Measurements from ENCODE around the gene ULK1. TPM values are rescaled to one million over a fixed set of nuclear protein-coding genes. Genes with fewer than 3 reads are reported as not detected.

ULK1 gene
- total and polyA plus RNA-seq, 2 experiments from 2014 or later: 8.4 to 33.8 TPM

DNA sequence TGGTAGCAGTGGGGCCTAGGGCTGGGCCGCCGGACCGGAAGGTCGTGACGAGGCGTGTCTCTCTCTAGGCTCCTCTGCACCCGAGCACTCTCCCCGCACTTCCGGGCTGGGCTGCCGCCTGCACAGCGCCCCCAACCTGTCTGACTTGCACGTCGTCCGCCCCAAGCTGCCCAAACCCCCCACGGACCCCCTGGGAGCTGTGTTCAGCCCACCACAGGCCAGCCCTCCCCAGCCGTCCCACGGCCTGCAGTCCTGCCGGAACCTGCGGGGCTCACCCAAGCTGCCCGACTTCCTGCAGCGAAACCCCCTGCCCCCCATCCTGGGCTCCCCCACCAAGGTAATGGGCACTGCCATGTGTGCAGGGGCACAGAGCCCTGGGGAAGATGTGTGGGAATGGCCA is 21.4 kb downstream of the ULK1 start:
- Histone ChIP-seq H3K4me2 (no peak overlapping the region), H3K27me3 (ENCODE audit: insufficient read depth) (no peaks in the 10 kb centered on the region), H3K36me3 (ENCODE audit: insufficient read depth) (no peaks in the 10 kb centered on the region), H2AFZ (no peak overlapping the region), H3K9me2 (ENCODE audit: insufficient read depth) (no peaks in the 10 kb centered on the region), H4K20me1 (replicated peaks; ENCODE audit: insufficient read depth) (no peaks in the 10 kb centered on the region), H3K27ac (ENCODE audit: low read depth) (no peak overlapping the region), H3K4me3 (no peak overlapping the region), H3K79me2 (replicated peaks; ENCODE audit: insufficient read depth) (no peaks in the 10 kb centered on the region), H3F3A (replicated peaks; ENCODE audit: low read depth) (0 out of 2 replicates have a peak, but pooled peaks cover 2% of the 10 kb centered on the region), H3K4me1 (ENCODE audit: insufficient read depth) (no peaks in the 10 kb centered on the region)
- Mint-ChIP-seq H3K36me3 (ENCODE audit: low read depth) (peaks cover 29% of the 10 kb centered on the region), H3K9me3 (no peaks in the 10 kb centered on the region), H3K27ac (no peak overlapping the region), H3K4me3 (no peak overlapping the region), H3K27me3 (ENCODE audit: insufficient read depth, low read depth, poor library complexity) (peaks cover 8% of the 10 kb centered on the region), H3K4me1 (no peaks in the 10 kb centered on the region; the same call in 1 of the 3 replicates)
- DNase-seq (ENCODE audit: low spot score) (no peak), ATAC-seq (peak; percentile 21)
- peak; percentile 18 to 47; a peak in 2 of 4 replicates for TF ChIP-seq CTCF (conservative IDR thresholded peaks at IDR 0.05; ENCODE audit: low read depth in 2 of 2)
- TF ChIP-seq, protein P1, sequence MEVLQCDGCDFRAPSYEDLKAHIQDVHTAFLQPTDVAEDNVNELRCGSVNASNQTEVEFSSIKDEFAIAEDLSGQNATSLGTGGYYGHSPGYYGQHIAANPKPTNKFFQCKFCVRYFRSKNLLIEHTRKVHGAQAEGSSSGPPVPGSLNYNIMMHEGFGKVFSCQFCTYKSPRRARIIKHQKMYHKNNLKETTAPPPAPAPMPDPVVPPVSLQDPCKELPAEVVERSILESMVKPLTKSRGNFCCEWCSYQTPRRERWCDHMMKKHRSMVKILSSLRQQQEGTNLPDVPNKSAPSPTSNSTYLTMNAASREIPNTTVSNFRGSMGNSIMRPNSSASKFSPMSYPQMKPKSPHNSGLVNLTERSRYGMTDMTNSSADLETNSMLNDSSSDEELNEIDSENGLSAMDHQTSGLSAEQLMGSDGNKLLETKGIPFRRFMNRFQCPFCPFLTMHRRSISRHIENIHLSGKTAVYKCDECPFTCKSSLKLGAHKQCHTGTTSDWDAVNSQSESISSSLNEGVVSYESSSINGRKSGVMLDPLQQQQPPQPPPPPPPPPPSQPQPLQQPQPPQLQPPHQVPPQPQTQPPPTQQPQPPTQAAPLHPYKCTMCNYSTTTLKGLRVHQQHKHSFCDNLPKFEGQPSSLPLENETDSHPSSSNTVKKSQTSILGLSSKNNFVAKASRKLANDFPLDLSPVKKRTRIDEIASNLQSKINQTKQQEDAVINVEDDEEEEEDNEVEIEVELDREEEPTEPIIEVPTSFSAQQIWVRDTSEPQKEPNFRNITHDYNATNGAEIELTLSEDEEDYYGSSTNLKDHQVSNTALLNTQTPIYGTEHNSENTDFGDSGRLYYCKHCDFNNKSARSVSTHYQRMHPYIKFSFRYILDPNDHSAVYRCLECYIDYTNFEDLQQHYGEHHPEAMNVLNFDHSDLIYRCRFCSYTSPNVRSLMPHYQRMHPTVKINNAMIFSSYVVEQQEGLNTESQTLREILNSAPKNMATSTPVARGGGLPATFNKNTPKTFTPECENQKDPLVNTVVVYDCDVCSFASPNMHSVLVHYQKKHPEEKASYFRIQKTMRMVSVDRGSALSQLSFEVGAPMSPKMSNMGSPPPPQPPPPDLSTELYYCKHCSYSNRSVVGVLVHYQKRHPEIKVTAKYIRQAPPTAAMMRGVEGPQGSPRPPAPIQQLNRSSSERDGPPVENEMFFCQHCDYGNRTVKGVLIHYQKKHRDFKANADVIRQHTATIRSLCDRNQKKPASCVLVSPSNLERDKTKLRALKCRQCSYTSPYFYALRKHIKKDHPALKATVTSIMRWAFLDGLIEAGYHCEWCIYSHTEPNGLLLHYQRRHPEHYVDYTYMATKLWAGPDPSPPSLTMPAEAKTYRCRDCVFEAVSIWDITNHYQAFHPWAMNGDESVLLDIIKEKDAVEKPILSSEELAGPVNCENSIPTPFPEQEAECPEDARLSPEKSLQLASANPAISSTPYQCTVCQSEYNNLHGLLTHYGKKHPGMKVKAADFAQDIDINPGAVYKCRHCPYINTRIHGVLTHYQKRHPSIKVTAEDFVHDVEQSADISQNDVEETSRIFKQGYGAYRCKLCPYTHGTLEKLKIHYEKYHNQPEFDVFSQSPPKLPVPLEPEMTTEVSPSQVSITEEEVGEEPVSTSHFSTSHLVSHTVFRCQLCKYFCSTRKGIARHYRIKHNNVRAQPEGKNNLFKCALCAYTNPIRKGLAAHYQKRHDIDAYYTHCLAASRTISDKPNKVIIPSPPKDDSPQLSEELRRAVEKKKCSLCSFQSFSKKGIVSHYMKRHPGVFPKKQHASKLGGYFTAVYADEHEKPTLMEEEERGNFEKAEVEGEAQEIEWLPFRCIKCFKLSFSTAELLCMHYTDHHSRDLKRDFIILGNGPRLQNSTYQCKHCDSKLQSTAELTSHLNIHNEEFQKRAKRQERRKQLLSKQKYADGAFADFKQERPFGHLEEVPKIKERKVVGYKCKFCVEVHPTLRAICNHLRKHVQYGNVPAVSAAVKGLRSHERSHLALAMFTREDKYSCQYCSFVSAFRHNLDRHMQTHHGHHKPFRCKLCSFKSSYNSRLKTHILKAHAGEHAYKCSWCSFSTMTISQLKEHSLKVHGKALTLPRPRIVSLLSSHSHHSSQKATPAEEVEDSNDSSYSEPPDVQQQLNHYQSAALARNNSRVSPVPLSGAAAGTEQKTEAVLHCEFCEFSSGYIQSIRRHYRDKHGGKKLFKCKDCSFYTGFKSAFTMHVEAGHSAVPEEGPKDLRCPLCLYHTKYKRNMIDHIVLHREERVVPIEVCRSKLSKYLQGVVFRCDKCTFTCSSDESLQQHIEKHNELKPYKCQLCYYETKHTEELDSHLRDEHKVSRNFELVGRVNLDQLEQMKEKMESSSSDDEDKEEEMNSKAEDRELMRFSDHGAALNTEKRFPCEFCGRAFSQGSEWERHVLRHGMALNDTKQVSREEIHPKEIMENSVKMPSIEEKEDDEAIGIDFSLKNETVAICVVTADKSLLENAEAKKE (CRISPR knock-in tag; IDR thresholded peaks at IDR 0.05): no peak
